ENCODE results near the gene ARFGEF3. TPM values are rescaled to one million over a fixed set of nuclear protein-coding genes. Genes with fewer than 3 reads are reported as not detected.

Gene ARFGEF3
- total RNA-seq, 1 donor from 2014 or later: 28.6 TPM

DNA sequence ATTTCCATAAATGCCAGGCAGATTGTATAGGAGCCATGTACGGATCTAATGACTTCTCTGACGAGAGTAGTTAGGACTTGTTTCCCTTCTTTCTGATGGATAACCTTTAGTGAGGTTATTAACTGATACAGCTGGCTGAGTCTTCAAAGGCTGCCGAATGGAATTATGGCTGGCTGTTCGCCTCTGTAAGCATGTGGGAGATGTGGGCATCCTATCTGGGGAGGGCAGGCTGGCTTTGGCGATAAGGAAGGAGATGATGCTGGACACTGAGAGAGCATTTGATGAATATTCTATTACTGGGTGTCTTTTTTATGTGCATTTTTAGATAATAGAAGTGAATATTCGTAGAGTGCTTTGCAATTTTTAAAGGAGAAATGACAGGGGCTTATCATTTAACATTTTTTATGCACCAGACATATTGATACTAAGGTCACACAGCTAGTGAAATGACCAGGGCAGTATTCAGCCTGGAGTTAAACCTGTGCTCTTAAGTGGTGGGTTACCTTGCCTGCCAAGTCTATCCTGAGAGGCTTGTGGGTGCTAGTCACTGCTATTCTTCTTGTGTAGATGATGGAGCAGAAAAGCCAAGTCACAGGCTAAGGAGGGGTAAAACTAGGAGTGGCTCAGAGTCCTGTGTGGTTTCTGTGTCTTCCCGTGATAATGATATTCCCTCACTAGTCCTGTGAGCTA, 53.5 kb downstream of the ARFGEF3 start:
- Mint-ChIP-seq H3K4me3 (ENCODE audit: low read depth) (no peak overlapping the region), H3K27ac (no peak overlapping the region)
- TF ChIP-seq CTCF (IDR thresholded peaks at IDR 0.05; ENCODE audit: unreplicated experiment): no peak

DNA sequence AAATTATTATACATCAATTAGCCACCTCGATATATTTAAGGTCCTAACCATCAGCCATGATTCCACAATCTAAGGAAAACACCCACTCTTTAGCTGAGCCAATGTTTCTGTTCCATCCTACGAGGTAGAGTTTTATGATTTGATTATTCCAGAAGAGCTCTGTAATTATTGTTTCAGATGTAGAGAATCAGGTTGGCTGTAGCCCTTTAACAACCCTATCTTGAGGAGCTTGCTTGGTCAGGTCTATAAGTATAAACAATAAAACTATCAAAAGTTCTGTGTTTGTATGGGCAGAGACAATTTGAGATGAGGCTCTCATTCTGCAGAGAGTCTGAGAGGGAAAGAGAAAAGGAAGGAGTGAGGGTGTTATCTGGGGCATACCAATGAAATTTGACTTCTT, 56.7 kb downstream of the ARFGEF3 start, which contains the start of gene PBOV1:
PBOV1 (minus strand) TSS at position 43 of the 400 bp plus-strand sequence. CDS start 96 bp downstream, outside the sequence.
- Mint-ChIP-seq H3K4me3 (ENCODE audit: low read depth) (no peak within 1 kb of the TSS), H3K36me3 (ENCODE audit: insufficient read depth) (peaks cover 19% of the 10 kb centered on the region), H3K9me3 (ENCODE audit: low read depth) (no peaks in the 10 kb centered on the region), H3K27me3 (no peaks in the 10 kb centered on the region), H3K27ac (no peak within 1 kb of the TSS), H3K4me1 (ENCODE audit: low read depth) (peaks cover 23% of the 10 kb centered on the region)
- TF ChIP-seq CTCF (IDR thresholded peaks at IDR 0.05; ENCODE audit: unreplicated experiment): no peak
- no peak for DNase-seq (ENCODE audit: low spot score, unreplicated experiment)

More for the DNA sequence above, 53.5 kb downstream of the ARFGEF3 start:
- DNase-seq (ENCODE audit: low spot score, unreplicated experiment): no peak
- no peaks in the 10 kb centered on the region for H3K9me3 Mint-ChIP-seq (ENCODE audit: low read depth)
- no peaks in the 10 kb centered on the region for H3K27me3 Mint-ChIP-seq
- H3K36me3 Mint-ChIP-seq (ENCODE audit: insufficient read depth): peaks cover 15% of the 10 kb centered on the region
- peaks cover 18% of the 10 kb centered on the region for H3K4me1 Mint-ChIP-seq (ENCODE audit: low read depth)

DNA sequence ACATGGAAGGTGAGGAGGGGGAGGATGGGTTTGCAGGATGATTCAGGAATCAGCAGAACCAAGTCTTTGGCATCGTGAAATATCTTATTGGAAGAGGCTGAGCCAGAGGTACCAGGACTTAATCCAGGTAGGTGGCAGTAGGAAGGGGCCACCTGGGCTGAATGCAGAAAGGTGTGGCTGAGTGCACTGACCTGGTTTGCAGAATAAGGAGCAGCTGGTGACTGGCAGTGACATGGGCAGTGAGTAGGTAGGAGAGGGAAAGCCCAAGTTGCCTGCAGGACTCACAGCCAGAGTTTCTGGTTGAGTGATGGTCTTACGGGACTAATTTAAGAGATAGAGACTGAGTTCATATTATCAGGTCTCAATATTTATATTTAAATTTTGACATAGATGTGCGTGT, 57.7 kb downstream of the ARFGEF3 start:
- no peak for TF ChIP-seq CTCF (IDR thresholded peaks at IDR 0.05; ENCODE audit: unreplicated experiment)
- Mint-ChIP-seq H3K36me3 (ENCODE audit: insufficient read depth) (peaks cover 19% of the 10 kb centered on the region), H3K27ac (no peak overlapping the region), H3K4me1 (ENCODE audit: low read depth) (peaks cover 23% of the 10 kb centered on the region), H3K27me3 (no peaks in the 10 kb centered on the region), H3K9me3 (ENCODE audit: low read depth) (no peaks in the 10 kb centered on the region), H3K4me3 (ENCODE audit: low read depth) (no peak overlapping the region)
- DNase-seq (ENCODE audit: low spot score, unreplicated experiment): no peak

- no peak for TF ChIP-seq CTCF (IDR thresholded peaks at IDR 0.05; ENCODE audit: unreplicated experiment)
- peaks cover 21% of the 10 kb centered on the region for H3K4me1 Mint-ChIP-seq (ENCODE audit: low read depth)
- H3K9me3 Mint-ChIP-seq (ENCODE audit: low read depth): no peaks in the 10 kb centered on the region
Measured at GRCh38 chr6:138219901-138220300, 58.2 kb downstream of the ARFGEF3 start.

DNA sequence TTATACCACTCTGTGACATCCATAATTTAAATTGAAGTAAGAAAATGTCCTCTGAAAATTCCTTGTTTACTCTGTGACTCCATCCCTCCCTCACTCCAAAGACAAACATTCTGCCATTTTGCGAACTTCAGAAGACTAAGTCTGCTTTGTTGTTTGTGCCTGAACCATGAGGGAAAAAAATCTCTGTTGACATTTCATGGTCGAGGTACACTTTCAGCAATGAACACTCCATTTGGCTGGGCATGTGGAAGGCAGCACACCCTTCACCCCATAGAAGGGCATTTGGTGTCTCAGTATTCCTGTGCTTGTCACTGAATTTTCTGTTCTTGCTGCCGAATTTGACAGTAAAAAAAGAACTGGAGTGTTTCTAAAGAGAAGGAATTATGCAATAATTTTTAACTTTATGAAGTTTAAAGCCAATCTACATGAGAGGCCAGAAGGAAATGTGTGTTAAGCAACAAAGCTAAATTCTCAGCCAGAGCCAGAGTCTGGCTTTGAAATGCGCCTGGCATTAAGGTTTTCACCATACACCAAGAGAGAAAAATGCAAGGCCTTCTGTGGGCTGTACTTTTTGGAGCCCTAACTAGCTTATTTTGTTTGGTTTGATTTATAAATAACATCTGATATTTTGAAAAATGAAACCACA, 61.3 kb downstream of the ARFGEF3 start:
- TF ChIP-seq CTCF (IDR thresholded peaks at IDR 0.05; ENCODE audit: unreplicated experiment): no peak
- H3K27me3 Mint-ChIP-seq: no peaks in the 10 kb centered on the region
- DNase-seq (ENCODE audit: low spot score, unreplicated experiment): no peak
- no peak overlapping the region for H3K27ac Mint-ChIP-seq
- no peaks in the 10 kb centered on the region for H3K9me3 Mint-ChIP-seq (ENCODE audit: low read depth)
- H3K4me1 Mint-ChIP-seq (ENCODE audit: low read depth): peaks cover 35% of the 10 kb centered on the region
- H3K4me3 Mint-ChIP-seq (ENCODE audit: low read depth): no peak overlapping the region
- H3K36me3 Mint-ChIP-seq (ENCODE audit: insufficient read depth): peaks cover 11% of the 10 kb centered on the region

More at GRCh38 chr6:138219901-138220300, 58.2 kb downstream of the ARFGEF3 start:
- DNase-seq (ENCODE audit: low spot score, unreplicated experiment): no peak
- Mint-ChIP-seq H3K27ac (no peak overlapping the region), H3K36me3 (ENCODE audit: insufficient read depth) (peaks cover 19% of the 10 kb centered on the region), H3K27me3 (no peaks in the 10 kb centered on the region), H3K4me3 (ENCODE audit: low read depth) (no peak overlapping the region)

All from progenitor cell of endocrine pancreas (in vitro differentiated cells).